Activated T-cell treated with anti-CD3 and anti-CD28 coated beads, Interleukin-2, amount 50 U/mL, for 1 hour (primary cell): ENCODE measurements around the gene FBXO17.
"Not testable (repeated sequence)": the region's sequence is repeated elsewhere in the genome, so short reads cannot be mapped to it uniquely, and the experiment has no call there.

Experiments
- DNase-seq: peaks from one replicate; pipeline ENCODE4 v3.0.0-alpha.2; 2020

FBXO17 gene

DNA sequence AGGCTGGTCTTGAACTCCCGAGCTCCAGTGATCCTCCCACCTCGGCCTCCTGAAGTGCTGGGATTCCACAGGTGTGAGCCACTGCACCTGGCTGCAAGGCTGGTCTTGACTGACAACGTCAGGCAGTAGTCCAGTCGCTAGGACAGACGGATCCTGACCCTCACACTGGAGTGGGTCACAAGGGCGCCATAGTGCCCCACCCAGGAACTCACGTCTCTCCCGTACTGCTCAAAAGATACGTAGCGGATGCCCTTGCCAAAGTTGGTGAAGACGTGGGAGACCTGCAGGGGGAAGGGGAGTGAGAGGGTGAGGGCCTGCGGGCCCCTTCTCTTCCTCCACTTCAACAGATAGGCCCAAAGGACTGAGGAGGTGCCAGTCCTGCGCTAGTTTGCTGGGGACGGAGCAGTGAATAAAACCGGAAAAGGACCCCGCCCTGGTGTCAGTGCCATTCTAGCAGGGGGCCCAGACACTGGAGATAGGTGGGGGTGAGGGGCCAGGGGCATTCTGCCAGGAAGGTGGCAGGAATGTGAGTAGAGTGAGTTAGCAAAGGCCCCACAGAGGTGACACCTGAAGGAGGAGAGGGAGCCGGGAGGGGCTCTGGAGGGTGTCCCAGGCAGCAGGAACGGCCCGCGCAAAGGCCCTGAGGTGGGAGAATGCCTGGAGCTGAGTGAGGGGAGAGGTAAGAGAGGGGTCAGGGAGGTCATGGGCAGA lies 32.9 kb downstream of the FBXO17 start:
- DNase-seq: no peak

- DNase-seq: no peak
These were observed 33.6 kb downstream of the FBXO17 start for GRCh38 chr19:38941979-38942378.

- not testable (repeated sequence) for DNase-seq
These were observed 34.1 kb downstream of the FBXO17 start for GRCh38 chr19:38941466-38941865.

GRCh38 chr19:38939957-38940356 lies 35.6 kb downstream of the FBXO17 start:
- no peak for DNase-seq

GRCh38 chr19:38933544-38933943 lies 42.0 kb downstream of the FBXO17 start:
- DNase-seq: no peak

GRCh38 chr19:38932425-38933179 lies 42.9 kb downstream of the FBXO17 start:
- no peak for DNase-seq

DNA sequence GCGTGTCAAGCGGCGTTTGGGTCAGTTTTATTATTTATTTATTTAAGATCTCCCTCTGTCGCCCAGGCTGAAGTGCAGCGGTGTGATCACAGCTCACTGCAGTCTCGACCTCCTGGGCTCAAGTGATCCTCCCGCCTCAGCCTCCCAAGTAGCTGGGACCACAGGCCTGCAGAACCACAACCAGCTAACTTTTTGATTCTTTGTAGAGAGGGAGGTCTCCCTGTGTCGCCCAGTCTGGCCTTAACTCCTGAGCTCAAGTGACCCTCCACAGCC lies 44.1 kb downstream of the FBXO17 start:
- no peak for DNase-seq

GRCh38 chr19:38930776-38931520 lies 44.6 kb downstream of the FBXO17 start, which contains the start of gene MRPS12:
Gene MRPS12, plus strand, starts transcription at chr19:38930944. Its CDS starts 351 bp downstream, at chr19:38931295.
- DNase-seq: no peak

- DNase-seq: peak; percentile 98
These were observed 45.4 kb downstream of the FBXO17 start, which contains the start of gene SARS2 for GRCh38 chr19:38929929-38930775. Gene SARS2, minus strand, starts transcription at chr19:38930763. Its CDS starts 27 bp downstream, at chr19:38930736.

- no peak for DNase-seq
These were observed 47.0 kb downstream of the FBXO17 start for GRCh38 chr19:38928391-38929001.

DNA sequence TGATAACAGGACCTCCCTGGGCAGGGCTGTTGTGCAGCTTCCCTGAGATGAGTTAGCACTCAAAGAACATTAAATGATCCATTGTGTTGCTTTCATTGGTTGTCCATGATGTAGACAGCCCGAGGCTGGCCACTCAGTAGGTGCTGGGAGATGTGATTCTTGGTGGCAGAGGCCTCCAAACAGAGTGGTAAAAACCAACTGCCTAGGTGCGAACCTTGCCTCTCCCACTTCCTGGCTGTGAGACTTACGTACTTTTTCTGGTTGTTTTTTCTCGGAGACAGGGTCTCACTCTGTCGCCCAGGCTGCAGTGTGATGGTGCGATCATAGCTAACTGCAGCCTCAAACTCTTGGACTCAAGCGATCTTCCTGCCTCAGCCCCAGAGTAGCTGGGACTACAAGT lies 51.2 kb downstream of the FBXO17 start:
- DNase-seq: no peak

DNA sequence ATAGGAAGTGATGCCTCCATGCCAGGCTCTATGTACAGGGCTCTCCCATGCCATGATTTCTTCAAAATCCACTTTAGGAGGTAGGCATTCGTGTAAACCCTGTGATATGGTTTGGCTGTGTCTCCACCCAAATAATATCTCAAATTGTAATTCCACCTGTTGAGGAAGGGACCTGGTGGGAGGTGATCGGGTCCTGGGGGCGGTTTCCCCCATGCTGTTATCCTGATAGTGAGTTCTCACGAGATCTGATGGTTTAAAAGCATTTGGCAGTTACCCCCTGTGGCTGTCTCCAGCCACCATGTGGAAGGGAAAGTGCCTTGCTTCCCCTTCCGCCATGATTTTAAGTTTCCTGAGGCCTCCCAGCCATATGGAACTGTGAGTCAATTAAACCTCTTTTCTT lies 53.1 kb downstream of the FBXO17 start:
- no peak for DNase-seq

DNA sequence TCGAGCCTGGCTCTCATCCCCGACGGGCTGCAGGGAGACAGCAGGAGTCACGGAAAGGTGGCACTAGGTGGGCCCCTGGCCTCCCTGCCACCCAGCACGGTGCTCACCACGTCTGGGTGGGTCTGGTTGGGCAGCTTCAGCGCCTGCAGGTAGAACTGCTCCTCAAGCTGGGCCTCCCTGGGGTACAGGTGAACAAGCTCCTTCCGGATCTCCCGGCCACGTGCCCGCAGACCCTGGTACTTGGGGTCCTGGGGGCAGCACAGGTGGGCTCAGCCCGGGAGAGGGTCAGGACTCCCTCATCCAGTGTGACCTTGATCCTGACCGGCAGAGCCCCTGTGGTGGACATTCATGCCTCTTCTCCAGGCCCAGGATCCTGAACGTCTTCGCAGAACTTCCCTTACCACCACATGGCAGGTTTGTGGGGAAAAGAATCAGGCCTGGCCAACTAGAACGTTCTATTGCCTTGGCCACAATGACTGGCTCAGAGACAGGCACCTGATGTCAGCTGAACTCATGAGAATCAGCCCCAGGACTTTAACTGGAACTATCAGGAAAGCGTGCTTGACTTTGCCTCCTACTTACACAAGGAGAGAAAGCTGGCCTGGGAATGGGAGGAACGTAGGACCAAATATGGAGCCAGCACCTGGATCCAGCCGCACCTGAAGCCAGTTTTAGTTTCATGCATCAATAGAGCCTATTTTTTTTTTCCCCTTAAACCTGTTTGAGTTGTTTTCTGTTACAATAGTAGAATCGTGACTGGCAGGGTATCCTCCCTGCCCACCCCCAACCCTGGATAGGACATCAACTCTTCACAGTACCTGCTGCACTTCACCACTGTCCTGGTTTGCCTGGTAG lies 53.9 kb downstream of the FBXO17 start:
- DNase-seq: no peak

DNA sequence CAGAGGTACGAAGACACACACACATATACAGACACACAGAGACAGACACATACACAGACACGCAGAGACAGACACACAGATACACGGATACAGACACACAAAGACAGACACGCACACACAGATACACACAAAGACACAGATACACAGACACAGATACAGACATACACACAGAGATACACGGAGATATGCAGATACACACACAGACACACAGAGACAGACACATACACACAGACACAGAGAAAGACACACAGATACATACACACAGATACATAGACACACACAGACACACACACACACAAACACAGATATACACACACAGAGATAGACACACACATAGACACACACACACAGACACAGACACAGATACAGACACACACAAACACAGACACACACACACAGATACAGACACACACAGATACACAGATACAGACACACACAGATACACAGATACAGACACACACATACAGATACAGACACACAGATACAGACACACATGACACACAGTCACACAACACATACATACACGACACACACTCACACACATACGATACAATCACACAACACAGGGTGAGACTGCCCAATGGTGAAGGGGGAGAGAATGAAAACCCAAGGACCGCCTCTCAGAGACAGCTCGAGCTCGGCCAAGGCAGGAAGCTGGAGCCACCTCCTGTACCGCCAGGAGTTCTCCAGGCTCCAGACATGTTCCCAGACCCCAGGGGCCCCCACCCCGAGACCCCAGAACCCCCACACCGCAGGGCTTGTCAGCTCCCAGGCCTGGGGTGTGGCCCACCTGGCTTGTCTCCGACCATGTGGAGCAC lies 54.7 kb downstream of the FBXO17 start:
- no peak for DNase-seq

GRCh38 chr19:38919837-38920601 lies 55.5 kb downstream of the FBXO17 start:
- DNase-seq: no peak

DNA sequence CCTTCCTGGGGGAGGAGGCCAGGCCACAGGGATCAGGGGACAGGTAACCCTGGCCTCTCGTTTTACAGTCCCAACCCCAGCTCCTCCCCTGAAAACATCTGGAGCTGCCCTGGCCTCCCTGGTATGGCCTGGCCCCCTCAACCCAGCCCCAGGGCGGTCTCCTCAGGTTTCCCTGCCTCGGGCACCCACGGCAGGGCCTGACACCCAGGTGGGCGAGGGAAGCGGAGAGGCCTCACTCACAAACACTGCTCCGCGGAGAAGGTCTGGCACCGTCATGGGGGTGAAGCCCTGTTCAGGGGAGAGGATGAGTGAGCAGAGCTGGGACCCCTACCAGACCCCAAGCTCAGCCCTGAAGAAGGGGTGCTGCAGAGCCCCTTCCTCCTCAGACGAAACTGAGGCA lies 57.0 kb downstream of the FBXO17 start:
- DNase-seq: no peak

GRCh38 chr19:38917921-38918491 lies 57.5 kb downstream of the FBXO17 start:
- DNase-seq: no peak

- no peak for DNase-seq
These were observed 58.0 kb downstream of the FBXO17 start for GRCh38 chr19:38917516-38917915.
